PC-9 (cell line): ENCODE data around the gene CFAP161. TPM values are rescaled to one million over a fixed set of nuclear protein-coding genes. Genes with fewer than 3 reads are reported as not detected.

Experiments
- BruUV-seq: library from RNA; stranded (reverse); fragments of 400-500 nt; replicated peaks from 2 replicates; lab custom pipeline; 2021; lab: Mats Ljungman, UMichigan
- CTCF ChIA-PET: fragments of 300-600 bp; sonication (Branson Sonifier 250); formaldehyde crosslinking; loops from one replicate; lab custom pipeline; 2022; ENCODE audit warnings: antibody characterized with exemption; lab: Charles Lee
- POLR2A ChIA-PET: fragments of 300-600 bp; sonication (Branson Sonifier 250); formaldehyde crosslinking; loops from one replicate; lab custom pipeline; 2022; ENCODE audit warnings: antibody characterized with exemption; ENCODE audit not compliant: unreplicated experiment; lab: Charles Lee
- DNase-seq, 2 experiments: peaks; one replicate each; pipeline versions ENCODE4 v3.0.0 to v3.0.0-alpha.2; 2015 to 2022; ENCODE audit warnings: mixed read lengths in 1 of 2
- H2AFZ ChIP-seq: fragments of 200-600 bp; sonication (generic); 2 replicates; pipeline ENCODE4 v1.8.1; 2017; ENCODE audit warnings: antibody characterized with exemption
- H3F3A ChIP-seq: fragments of 200-600 bp; sonication (generic); 2 replicates; pipeline ENCODE4 v1.8.1; 2017; ENCODE audit warnings: antibody characterized with exemption, mild to moderate bottlenecking, low read depth; ENCODE audit not compliant: insufficient read depth
- H3K27ac ChIP-seq: fragments of 200-600 bp; sonication (generic); 2 replicates; pipeline ENCODE4 v1.6.1; 2016; ENCODE audit warnings: mixed run types
- H3K27me3 ChIP-seq: fragments of 200-600 bp; sonication (generic); 2 replicates; pipeline ENCODE4 v1.6.1; 2016; ENCODE audit warnings: low read depth, mixed run types; ENCODE audit not compliant: insufficient read depth
- H3K36me3 ChIP-seq: fragments of 200-600 bp; sonication (generic); 2 replicates; pipeline ENCODE4 v1.6.1; 2016; ENCODE audit warnings: low read depth, mixed run types
- H3K4me1 ChIP-seq: fragments of 200-600 bp; sonication (generic); replicated peaks from 2 replicates; pipeline ENCODE4 v1.6.1; 2016; ENCODE audit warnings: mixed run types; ENCODE audit not compliant: insufficient read depth
- H3K4me2 ChIP-seq: fragments of 200-600 bp; sonication (generic); 2 replicates; pipeline ENCODE4 v1.6.1; 2017; ENCODE audit warnings: mixed run types
- H3K4me3 ChIP-seq: fragments of 200-600 bp; sonication (generic); 2 replicates; pipeline ENCODE4 v1.6.1; 2016; ENCODE audit warnings: mixed run types
- H3K79me2 ChIP-seq: fragments of 200-600 bp; sonication (generic); 2 replicates; pipeline ENCODE4 v1.6.1; 2017; ENCODE audit warnings: low read depth, mixed run types
- H3K9me2 ChIP-seq: fragments of 200-600 bp; sonication (generic); 2 replicates; pipeline ENCODE4 v1.8.1; 2017; ENCODE audit warnings: mild to moderate bottlenecking; ENCODE audit not compliant: insufficient read depth
- H3K9me3 ChIP-seq: fragments of 200-600 bp; sonication (generic); 2 replicates; pipeline ENCODE4 v1.8.1; 2016; ENCODE audit warnings: low read depth; ENCODE audit not compliant: insufficient read depth
- H4K20me1 ChIP-seq: fragments of 200-600 bp; sonication (generic); 2 replicates; pipeline ENCODE4 v1.8.1; 2017; ENCODE audit not compliant: insufficient read depth
- CTCF ChIP-seq: fragments of 200-600 bp; sonication (generic); conservative IDR thresholded peaks from 2 replicates; pipeline ENCODE4 v1.6.1; 2017; ENCODE audit warnings: mixed run types, antibody characterized with exemption, mild to moderate bottlenecking, moderate library complexity
- EZH2 ChIP-seq: fragments of 200-600 bp; sonication (generic); IDR thresholded peaks from 2 replicates; pipeline ENCODE4 v1.8.0; 2017; ENCODE audit warnings: antibody characterized with exemption, low read depth
- intact Hi-C: fragments of 100-400 bp; cut with micrococcal nuclease; formaldehyde crosslinking; loops from one replicate; pipeline ENCODE4 v1.10.0; 2022; ENCODE audit not compliant: unreplicated experiment
- total RNA-seq: library from RNA; stranded (reverse); gene quantifications from 2 replicates; pipeline ENCODE4 v1.2.3, GENCODE V29; 2021

The CFAP161 gene
- total RNA-seq, 1 experiment from 2014 or later = 1.4 TPM

DNA sequence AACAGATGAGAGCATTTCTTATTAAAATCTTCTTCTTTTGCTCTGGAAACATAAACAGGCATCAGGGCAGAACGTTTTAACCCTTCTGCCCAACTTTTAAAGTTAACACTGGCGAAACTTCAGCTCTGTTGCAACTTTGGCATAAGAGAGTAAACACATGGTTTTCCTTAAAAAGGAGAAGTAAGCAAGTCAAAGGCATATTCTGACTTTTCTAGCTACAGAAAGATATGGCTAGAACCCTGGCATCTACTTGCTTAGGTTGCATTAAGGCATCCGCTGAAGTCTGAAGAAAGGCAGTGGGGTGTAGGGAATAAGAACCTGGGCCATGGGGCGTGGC, 49.3 kb downstream of the CFAP161 start:
- Histone ChIP-seq H4K20me1 (no peaks in the 10 kb centered on the region), H3K9me2 (no peaks in the 10 kb centered on the region), H3F3A (no peaks in the 10 kb centered on the region), H3K27me3 (peaks cover 81% of the 10 kb centered on the region), H3K4me3 (no peak overlapping the region), H3K36me3 (no peaks in the 10 kb centered on the region), H2AFZ (no peak overlapping the region), H3K9me3 (no peaks in the 10 kb centered on the region), H3K79me2 (no peaks in the 10 kb centered on the region), H3K4me1 (no peaks in the 10 kb centered on the region), H3K4me2 (no peak overlapping the region), H3K27ac (no peak overlapping the region)
- CTCF ChIA-PET = no interaction called here
- TF ChIP-seq EZH2 = no peak
- TF ChIP-seq CTCF = no peak
- no TSS peak for BruUV-seq
- POLR2A ChIA-PET = no interaction called here
- no peak for DNase-seq
- intact Hi-C loops = no loop called here

DNA sequence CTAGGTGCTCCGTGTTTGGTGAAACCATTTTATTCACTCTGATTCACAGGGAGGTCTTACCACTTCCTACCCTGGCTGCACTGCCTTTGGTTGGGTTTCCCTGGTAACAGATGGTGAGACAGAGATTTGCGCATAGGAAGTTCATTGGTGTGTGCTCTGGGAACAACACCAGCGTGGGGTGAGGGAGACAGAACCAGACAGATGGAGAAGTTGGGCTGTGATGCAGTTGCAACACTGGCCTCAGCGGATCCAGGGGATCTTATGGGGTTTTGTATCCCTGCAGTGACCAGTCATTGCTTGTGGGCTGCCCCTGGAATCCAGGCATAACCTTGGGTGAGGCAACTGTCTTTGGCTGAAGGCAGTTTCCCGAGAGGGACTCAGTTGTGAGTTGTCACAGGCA, 50.1 kb downstream of the CFAP161 start:
- no TSS peak for BruUV-seq
- Histone ChIP-seq H3K27me3 (peaks cover 81% of the 10 kb centered on the region), H3K4me3 (no peak overlapping the region), H3K79me2 (no peaks in the 10 kb centered on the region), H3F3A (no peaks in the 10 kb centered on the region), H3K9me2 (no peaks in the 10 kb centered on the region), H4K20me1 (no peaks in the 10 kb centered on the region), H3K27ac (no peak overlapping the region), H3K9me3 (no peaks in the 10 kb centered on the region), H3K4me1 (no peaks in the 10 kb centered on the region), H3K4me2 (no peak overlapping the region), H3K36me3 (no peaks in the 10 kb centered on the region), H2AFZ (no peak overlapping the region)
- TF ChIP-seq CTCF = no peak
- TF ChIP-seq EZH2 = no peak
- intact Hi-C loops = no loop called here
- POLR2A ChIA-PET = no interaction called here
- no peak for DNase-seq
- CTCF ChIA-PET = no interaction called here

DNA sequence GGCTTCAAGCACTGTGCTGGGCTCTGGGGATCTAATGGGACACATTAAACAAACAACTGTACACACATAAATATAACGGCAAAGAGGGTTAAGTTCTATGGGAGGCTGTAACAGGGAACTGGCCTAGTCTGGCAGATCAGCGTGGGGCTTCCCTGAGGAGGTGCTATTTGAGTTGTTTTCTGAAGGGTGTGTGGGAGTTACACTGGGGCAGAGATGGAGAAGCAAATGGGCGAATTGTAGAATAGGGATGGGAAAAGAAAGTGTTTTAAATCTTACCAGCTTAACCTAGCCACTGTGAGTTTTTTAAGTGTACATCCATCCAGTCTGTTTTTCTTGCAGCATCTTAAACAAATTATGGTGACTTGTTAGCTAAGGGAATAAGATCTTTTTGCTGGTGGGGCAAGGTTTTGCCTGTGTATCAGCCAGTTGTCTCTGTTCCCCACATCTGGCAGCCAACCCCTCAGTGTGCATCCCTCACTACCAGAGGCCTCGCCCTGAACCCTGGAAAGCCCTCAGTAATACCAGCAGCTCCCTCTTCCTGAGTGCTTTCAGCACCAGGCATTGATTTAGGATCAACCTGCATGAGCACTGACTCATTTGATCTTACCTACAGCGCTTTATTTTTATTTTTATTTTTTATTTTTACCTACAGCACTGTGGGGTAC, 51.7 kb downstream of the CFAP161 start:
- H3K4me1 ChIP-seq = no peaks in the 10 kb centered on the region
- H3K4me2 ChIP-seq = no peak overlapping the region
- no peak for DNase-seq
- ChIA-PET CTCF (no interaction called here), POLR2A (no interaction called here)
- no peaks in the 10 kb centered on the region for H3K9me2 ChIP-seq
- peaks cover 84% of the 10 kb centered on the region for H3K27me3 ChIP-seq
- BruUV-seq = no TSS peak
- no peaks in the 10 kb centered on the region for H3K36me3 ChIP-seq
- no peaks in the 10 kb centered on the region for H3K9me3 ChIP-seq
- no peaks in the 10 kb centered on the region for H4K20me1 ChIP-seq
- TF ChIP-seq CTCF = no peak
- no peak for TF ChIP-seq EZH2
- intact Hi-C loops = no loop called here
- H3K27ac ChIP-seq = no peak overlapping the region
- H3K79me2 ChIP-seq = no peaks in the 10 kb centered on the region
- H2AFZ ChIP-seq = no peak overlapping the region
- no peaks in the 10 kb centered on the region for H3F3A ChIP-seq
- H3K4me3 ChIP-seq = no peak overlapping the region
